Measurements from ENCODE around the gene RMND5B. TPM values are rescaled to one million over a fixed set of nuclear protein-coding genes. Genes with fewer than 3 reads are reported as not detected.

RMND5B gene
- total RNA-seq, 2 donors from 2014 or later, result 36.0 to 36.9 TPM

GRCh38 chr5:178123094-178123965, 7.5 kb upstream of the RMND5B start:
- Histone ChIP-seq H3K9ac (ENCODE audit: extremely low read depth, low read length, poor library complexity, severe bottlenecking) (no peak overlapping the region), H3K4me3 (ENCODE audit: low read length) (no peak overlapping the region), H3K36me3 (ENCODE audit: control insufficient read depth, insufficient read depth, low read length) (peaks cover 29% of the 10 kb centered on the region), H3K9me3 (ENCODE audit: control insufficient read depth, low read length) (no peaks in the 10 kb centered on the region), H3K4me1 (ENCODE audit: control insufficient read depth, insufficient read depth, low read length) (peaks cover 7% of the 10 kb centered on the region), H3K27ac (ENCODE audit: low read depth, low read length) (no peak overlapping the region), H3K27me3 (ENCODE audit: control insufficient read depth, insufficient read depth, low read length, poor library complexity, severe bottlenecking) (no peaks in the 10 kb centered on the region)
- peaks cover 10% of the 10 kb centered on the region for H3K4me1 Mint-ChIP-seq
- H3K9me3 Mint-ChIP-seq, result no peaks in the 10 kb centered on the region
- peak overlapping the region; percentile 23 for H3K27ac Mint-ChIP-seq
- 94 to 97% methylated on average over 7 to 13 of the region's 13 CpGs for WGBS, 2 experiments (ENCODE audit: insufficient coverage in 1 of 2, insufficient read length in 1 of 2)
- H3K27me3 Mint-ChIP-seq (ENCODE audit: insufficient read depth), result no peaks in the 10 kb centered on the region
- H3K36me3 Mint-ChIP-seq (ENCODE audit: low read depth), result no peaks in the 10 kb centered on the region
- H3K4me3 Mint-ChIP-seq, result no peak overlapping the region
- TF ChIP-seq CTCF (conservative IDR thresholded peaks at IDR 0.05), result no peak
- DNase-seq, result peak; percentile 48

- Histone ChIP-seq H3K36me3 (ENCODE audit: control insufficient read depth, insufficient read depth, low read length) (peaks cover 29% of the 10 kb centered on the region), H3K4me3 (ENCODE audit: low read length) (no peak overlapping the region), H3K9me3 (ENCODE audit: control insufficient read depth, low read length) (no peaks in the 10 kb centered on the region), H3K9ac (ENCODE audit: extremely low read depth, low read length, poor library complexity, severe bottlenecking) (no peak overlapping the region), H3K4me1 (ENCODE audit: control insufficient read depth, insufficient read depth, low read length) (peaks cover 7% of the 10 kb centered on the region), H3K27me3 (ENCODE audit: control insufficient read depth, insufficient read depth, low read length, poor library complexity, severe bottlenecking) (no peaks in the 10 kb centered on the region), H3K27ac (ENCODE audit: low read depth, low read length) (no peak overlapping the region)
- Mint-ChIP-seq H3K27ac (peak overlapping the region; percentile 44), H3K36me3 (ENCODE audit: low read depth) (no peaks in the 10 kb centered on the region), H3K9me3 (no peaks in the 10 kb centered on the region), H3K4me1 (peaks cover 10% of the 10 kb centered on the region), H3K4me3 (no peak overlapping the region), H3K27me3 (ENCODE audit: insufficient read depth) (no peaks in the 10 kb centered on the region)
- DNase-seq, result peak; percentile 60
- no peak for TF ChIP-seq CTCF (conservative IDR thresholded peaks at IDR 0.05)
- 90 to 92% methylated on average over 7 to 18 of the region's 18 CpGs for WGBS, 2 experiments (ENCODE audit: insufficient coverage in 1 of 2, insufficient read length in 1 of 2)
These were observed 6.6 kb upstream of the RMND5B start for GRCh38 chr5:178123966-178124925.

- 94 to 95% methylated on average over 5 to 9 of the region's 10 CpGs for WGBS, 2 experiments (ENCODE audit: insufficient coverage in 1 of 2, insufficient read length in 1 of 2)
- Histone ChIP-seq H3K9ac (ENCODE audit: extremely low read depth, low read length, poor library complexity, severe bottlenecking) (no peak overlapping the region), H3K27me3 (ENCODE audit: control insufficient read depth, insufficient read depth, low read length, poor library complexity, severe bottlenecking) (no peaks in the 10 kb centered on the region), H3K27ac (ENCODE audit: low read depth, low read length) (no peak overlapping the region), H3K36me3 (ENCODE audit: control insufficient read depth, insufficient read depth, low read length) (peaks cover 29% of the 10 kb centered on the region), H3K4me1 (ENCODE audit: control insufficient read depth, insufficient read depth, low read length) (peaks cover 7% of the 10 kb centered on the region), H3K9me3 (ENCODE audit: control insufficient read depth, low read length) (no peaks in the 10 kb centered on the region), H3K4me3 (ENCODE audit: low read length) (no peak overlapping the region)
- no peaks in the 10 kb centered on the region for H3K36me3 Mint-ChIP-seq (ENCODE audit: low read depth)
- no peak overlapping the region for H3K4me3 Mint-ChIP-seq
- H3K9me3 Mint-ChIP-seq, result no peaks in the 10 kb centered on the region
- H3K4me1 Mint-ChIP-seq, result peaks cover 10% of the 10 kb centered on the region
- peak overlapping the region; percentile 44 for H3K27ac Mint-ChIP-seq
- TF ChIP-seq CTCF (conservative IDR thresholded peaks at IDR 0.05), result no peak
- no peaks in the 10 kb centered on the region for H3K27me3 Mint-ChIP-seq (ENCODE audit: insufficient read depth)
- peak; percentile 56 for DNase-seq
These were observed 5.4 kb upstream of the RMND5B start for GRCh38 chr5:178125253-178125906.

Measured in endodermal cell (in vitro differentiated cells).